Umbilical cord (tissue), 2 donors: ENCODE measurements around the gene OR4E1. TPM values are rescaled to one million over a fixed set of nuclear protein-coding genes. Genes with fewer than 3 reads are reported as not detected.
"Not testable (repeated sequence)": the region's sequence is repeated elsewhere in the genome, so short reads cannot be mapped to it uniquely, and the experiment has no call there.

Source experiments
- DNase-seq: peaks from one replicate; pipeline ENCODE4 v3.0.0-alpha.2; 2015; ENCODE audit warnings: low spot score
- total RNA-seq: library from RNA; depleted of rRNA; stranded (reverse); fragments of >200 nt; gene quantifications from one replicate; pipeline ENCODE4 v1.2.3, GENCODE V29; 2014; ENCODE audit warnings: low replicate concordance; ENCODE audit not compliant: insufficient read depth

The OR4E1 gene
- total RNA-seq, 1 donor from 2014 or later = 1.4 TPM

- DNase-seq = no peak
These were observed 20.2 kb downstream of the OR4E1 start, which contains the start of gene OR4E2 for GRCh38 chr14:21653331-21653885. TSS of gene OR4E2 (plus strand) at chr14:21653835. CDS start at chr14:21665083, 11,248 bp downstream.

- DNase-seq = no peak
These were observed 21.3 kb downstream of the OR4E1 start for GRCh38 chr14:21652209-21652808.

GRCh38 chr14:21647380-21647779 lies 26.2 kb downstream of the OR4E1 start:
- DNase-seq = no peak

GRCh38 chr14:21643407-21643806 lies 30.2 kb downstream of the OR4E1 start:
- no peak for DNase-seq

- DNase-seq = no peak
These were observed 30.9 kb downstream of the OR4E1 start for GRCh38 chr14:21642683-21643082.

- DNase-seq = no peak
These were observed 38.8 kb downstream of the OR4E1 start, which contains the start of gene OR10G2 for GRCh38 chr14:21634840-21635239. TSS of gene OR10G2 (minus strand) at chr14:21634940. CDS start at chr14:21634842, 98 bp downstream.

- DNase-seq = no peak
These were observed 42.5 kb downstream of the OR4E1 start for GRCh38 chr14:21631084-21631483.

GRCh38 chr14:21630503-21630902 lies 43.1 kb downstream of the OR4E1 start:
- not testable (repeated sequence) for DNase-seq

GRCh38 chr14:21626491-21627230 lies 47.0 kb downstream of the OR4E1 start:
- DNase-seq = no peak

Other genes starting within 250 kb of the OR4E1 start
- 38.5 TPM for gene CHD8, start 217.7 kb downstream of the OR4E1 start, total RNA-seq
- gene RAB2B, start 196.9 kb downstream of the OR4E1 start, total RNA-seq = 39.2 TPM
- gene TOX4, start 196.6 kb downstream of the OR4E1 start, total RNA-seq = 15.4 TPM
- gene METTL3, start 162.5 kb downstream of the OR4E1 start, total RNA-seq = 38.3 TPM
- 1.7 TPM for gene SALL2, start 147.5 kb downstream of the OR4E1 start, total RNA-seq
- 5.1 TPM for gene OR10G3, start 93.7 kb downstream of the OR4E1 start, total RNA-seq
- not detected for gene OR10G2, start 38.9 kb downstream of the OR4E1 start, total RNA-seq
- 8.4 TPM for gene OR4E2, start 20.0 kb downstream of the OR4E1 start, total RNA-seq